K562 (cell line): ENCODE results near the gene ANKRD16. TPM values are rescaled to one million over a fixed set of nuclear protein-coding genes. Genes with fewer than 3 reads are reported as not detected.

Experiments
- ATAC-seq: fragments of 200-7000 bp; cut with Tn5 transposase; 3 replicates; pipeline ENCODE4 v1.9.1; 2020; ENCODE audit warnings: moderate library complexity
- BruUV-seq: library from RNA; stranded (reverse); fragments of 400-500 nt; replicated peaks from 2 replicates; lab custom pipeline; 2021; lab: Mats Ljungman, UMichigan
- CTCF ChIA-PET: fragments of 300-600 bp; formaldehyde crosslinking; extraction: SDS; loops from one replicate; lab custom pipeline; 2021; ENCODE audit warnings: low intra/inter-chr PET ratio; lab: Yijun Ruan, JAX
- POLR2A ChIA-PET: fragments of 300-600, 350-650 bp; sonication (Branson Sonifier 250); formaldehyde crosslinking; extraction: SDS; loops from one replicate; lab custom pipeline; 2021; ENCODE audit warnings: antibody characterized with exemption, inconsistent platforms; lab: Yijun Ruan, JAX
- DNase-seq, 4 experiments: peaks; one replicate each; pipeline versions ENCODE4 v3.0.0 to v3.0.0-alpha.2; 2011 to 2018; ENCODE audit warnings: low spot score in 3 of 4, mixed read lengths in 3 of 4; ENCODE audit errors: extremely low read depth in 1 of 4
- FAIRE-seq: peaks from 2 replicates; lab custom pipeline; 2011; peaks lifted over from hg19 to GRCh38; lab: Jason Lieb, UNC
- H2AFZ ChIP-seq: 2 replicates; pipeline ENCODE4 v1.6.0; 2011; ENCODE audit warnings: low read depth, low read length, control low read depth, inconsistent platforms
- H3K27ac ChIP-seq: fragments of 200-600 bp; 3 replicates; pipeline ENCODE4 v1.8.0; 2011; ENCODE audit warnings: low read depth, mild to moderate bottlenecking, control low read depth, inconsistent platforms, low read length, moderate library complexity, mixed read lengths; ENCODE audit errors: extremely low read depth
- H3K27me3 ChIP-seq, 2 experiments: fragments of 300-600 bp in 1 of 2; 2 replicates in 1 of 2; 3 replicates in 1 of 2; pipeline versions ENCODE4 v1.6.0 to v1.8.0; 2011; ENCODE audit warnings: inconsistent platforms in 2 of 2, low read length in 2 of 2, mild to moderate bottlenecking in 1 of 2, mixed read lengths in 1 of 2, moderate library complexity in 1 of 2; ENCODE audit not compliant: control insufficient read depth in 2 of 2, insufficient read depth in 2 of 2
- H3K36me3 ChIP-seq: fragments of 300-600 bp; 3 replicates; pipeline ENCODE4 v1.8.0; 2011; ENCODE audit warnings: mild to moderate bottlenecking, low read length, inconsistent platforms; ENCODE audit not compliant: control insufficient read depth, insufficient read depth
- H3K4me1 ChIP-seq, 2 experiments: fragments of 200-600 bp in 1 of 2; replicated peaks in 1 of 2; 2 replicates in 1 of 2; 3 replicates in 1 of 2; pipeline versions ENCODE4 v1.5.1 to v1.8.0; 2011; ENCODE audit warnings: inconsistent platforms in 2 of 2, low read length in 2 of 2, mild to moderate bottlenecking in 1 of 2, mixed read lengths in 1 of 2, moderate library complexity in 1 of 2; ENCODE audit not compliant: control insufficient read depth in 2 of 2, insufficient read depth in 2 of 2
- H3K4me2 ChIP-seq: 2 replicates; pipeline ENCODE4 v1.6.1; 2011; ENCODE audit warnings: low read length, control low read depth, inconsistent platforms, mixed read lengths; ENCODE audit not compliant: insufficient read depth
- H3K4me3 ChIP-seq: fragments of 200-600 bp; sonication (generic), shearing (Covaris generic); 2 replicates; pipeline ENCODE4 v1.5.1; 2016; ENCODE audit warnings: control low read depth, inconsistent platforms
- H3K79me2 ChIP-seq: fragments of 200-600 bp; 3 replicates; pipeline ENCODE4 v1.8.0; 2011; ENCODE audit warnings: low read length, inconsistent platforms; ENCODE audit not compliant: control insufficient read depth, insufficient read depth
- H3K9ac ChIP-seq, 2 experiments: 2 replicates each; pipeline versions ENCODE4 v1.6.0 to v1.6.1; 2011; ENCODE audit warnings: low read depth in 2 of 2, low read length in 2 of 2, control low read depth in 1 of 2, inconsistent platforms in 1 of 2, mild to moderate bottlenecking in 1 of 2, mixed read lengths in 1 of 2; ENCODE audit not compliant: insufficient read depth in 1 of 2
- H3K9me1 ChIP-seq: one replicate; pipeline ENCODE4 v1.6.0; 2011; ENCODE audit warnings: inconsistent platforms, mild to moderate bottlenecking, low read length, moderate library complexity; ENCODE audit not compliant: control insufficient read depth, insufficient read depth
- H3K9me3 ChIP-seq: replicated peaks from 2 replicates; pipeline ENCODE4 v1.5.1; 2011; ENCODE audit warnings: low read depth, low read length, inconsistent platforms; ENCODE audit not compliant: control insufficient read depth, insufficient read depth
- H4K20me1 ChIP-seq: replicated peaks from 2 replicates; pipeline ENCODE4 v1.6.1; 2011; ENCODE audit warnings: low read length, inconsistent platforms, mixed read lengths; ENCODE audit not compliant: control insufficient read depth, insufficient read depth
- ATF3 ChIP-seq, 2 experiments: fragments of 450-650 bp in 1 of 2; sonication (generic) in 1 of 2; formaldehyde crosslinking in 1 of 2; IDR thresholded peaks in 1 of 2; conservative IDR thresholded peaks in 1 of 2; 2 replicates each; pipeline versions ENCODE4 v1.6.1 to v1.8.1; 2016 to 2023; ENCODE audit warnings: mild to moderate bottlenecking in 2 of 2, moderate library complexity in 2 of 2, inconsistent platforms in 1 of 2, missing genetic modification reagents in 1 of 2
- BCOR ChIP-seq: fragments of 450-650 bp; IDR thresholded peaks from 2 replicates; pipeline ENCODE4 v1.6.1; 2016
- CBFA2T2 ChIP-seq: fragments of 450-650 bp; conservative IDR thresholded peaks from 2 replicates; pipeline ENCODE4 v1.6.1; 2017; ENCODE audit warnings: mild to moderate bottlenecking
- CHD2 ChIP-seq: IDR thresholded peaks from 2 replicates; pipeline ENCODE4 v1.6.1; 2011; ENCODE audit warnings: low read depth, low read length
- HNRNPL ChIP-seq: fragments of 200-400 bp; formaldehyde crosslinking; IDR thresholded peaks from 2 replicates; pipeline ENCODE4 v1.6.1; 2017; ENCODE audit warnings: low read depth, mild to moderate bottlenecking, low read length
- ID3 ChIP-seq, 2 experiments: fragments of 250-450 bp in 1 of 2; fragments of 450-650 bp in 1 of 2; sonication (Bioruptor Pico) in 1 of 2; IDR thresholded peaks; 2 replicates each; pipeline versions ENCODE4 v1.6.1 to v1.8.0; 2016 to 2021; ENCODE audit warnings: mild to moderate bottlenecking in 2 of 2, moderate library complexity in 2 of 2, missing compliant biosample characterization in 1 of 2, missing genetic modification characterization in 1 of 2
- KAT2B ChIP-seq: IDR thresholded peaks from one replicate; pipeline ENCODE4 v1.6.1; 2012; ENCODE audit warnings: low read depth, mild to moderate bottlenecking, control low read depth, inconsistent platforms, low read length, moderate library complexity
- NFXL1 ChIP-seq: fragments of 450-650 bp; formaldehyde crosslinking; IDR thresholded peaks from 2 replicates; pipeline ENCODE4 v1.4.0; 2021; ENCODE audit warnings: mild to moderate bottlenecking
- PTRF ChIP-seq: fragments of 450-650 bp; IDR thresholded peaks from 2 replicates; pipeline ENCODE4 v1.6.1; 2016; ENCODE audit warnings: mild to moderate bottlenecking, missing genetic modification characterization, missing compliant biosample characterization
- RUNX1 ChIP-seq: sonication (generic); IDR thresholded peaks from 2 replicates; pipeline ENCODE4 v1.6.1; 2016; ENCODE audit warnings: antibody characterized with exemption, low read depth
- SNRNP70 ChIP-seq: fragments of 200-400 bp; formaldehyde crosslinking; optimal IDR thresholded peaks from 2 replicates; pipeline ENCODE3; 2017; ENCODE audit warnings: low read depth, low read length
- TRIM24 ChIP-seq, 2 experiments: fragments of 450-650 bp; IDR thresholded peaks; 2 replicates each; pipeline ENCODE4 v1.6.1; 2016
- U2AF2 ChIP-seq: fragments of 200-400 bp; formaldehyde crosslinking; optimal IDR thresholded peaks from 2 replicates; pipeline ENCODE3; 2017; ENCODE audit warnings: low read depth, mild to moderate bottlenecking, low read length
- ZC3H4 ChIP-seq: sonication (generic); formaldehyde crosslinking; IDR thresholded peaks from 2 replicates; pipeline ENCODE4 v1.9.0; 2021; ENCODE audit warnings: missing genetic modification reagents, borderline replicate concordance
- ZNF444 ChIP-seq: fragments of 250-450 bp; sonication (Bioruptor Pico); IDR thresholded peaks from 2 replicates; pipeline ENCODE4 v1.4.0; 2020; ENCODE audit warnings: mild to moderate bottlenecking, moderate library complexity
- ZNF511 ChIP-seq: sonication (generic); formaldehyde crosslinking; IDR thresholded peaks from 2 replicates; pipeline ENCODE4 v1.8.0; 2022; ENCODE audit warnings: mild to moderate bottlenecking, missing genetic modification reagents
- ZNF695 ChIP-seq: fragments of 450-650 bp; formaldehyde crosslinking; IDR thresholded peaks from 2 replicates; pipeline ENCODE4 v1.4.0; 2020; ENCODE audit warnings: mild to moderate bottlenecking, moderate library complexity
- WGBS: fragments of 100-300 bp; shearing (Covaris generic); methylation state at CpG from one replicate; pipeline ENCODE4 v1.1.6; 2016; ENCODE audit warnings: low coverage, mixed read lengths; ENCODE audit not compliant: insufficient coverage; ENCODE audit errors: missing lambda C conversion rate; 5-methylcytosine and 5-hydroxymethylcytosine counted together
- in situ Hi-C: fragments of 300-500 bp; cut with MboI; formaldehyde crosslinking; loops from 4 replicates; pipeline ENCODE4 v1.15.0; 2018; ENCODE audit warnings: inconsistent platforms, mixed read lengths
- intact Hi-C: fragments of 100-400 bp; cut with micrococcal nuclease; formaldehyde crosslinking; loops from 2 replicates; pipeline ENCODE4 v1.14.2; 2022
- polyA plus RNA-seq, 8 experiments: library from polyadenylated mRNA; depleted of rRNA in 4 of 8; stranded (reverse) in 5 of 8; unstranded in 3 of 8; fragments of >200 nt; fragmentation: Nextera tagmentation in 2 of 8; fragmentation: Illumina TruSeq in 1 of 8; extraction: Ambion mirVana in 2 of 8; extraction: Trizol in 1 of 8; gene quantifications; 2 replicates each; pipeline versions ENCODE4 v1.2.1 to v1.2.3, GENCODE V29; 2011 to 2014; ENCODE audit warnings: inconsistent platforms in 1 of 8, missing spikeins in 1 of 8
- total RNA-seq, 7 experiments: library from RNA; depleted of rRNA in 6 of 7; stranded (reverse); fragments of >200 nt in 6 of 7; fragmentation: Illumina TruSeq in 2 of 7; extraction: Trizol in 2 of 7; gene quantifications; 2 replicates each; pipeline versions ENCODE4 v1.2.1 to v1.2.3, GENCODE V29; 2011 to 2021; ENCODE audit warnings: low replicate concordance in 1 of 7
- TF ChIP-seq, protein P1 (sequence below): fragments of 450-650 bp; formaldehyde crosslinking; IDR thresholded peaks from 2 replicates; pipeline ENCODE4 v1.4.0; 2020; ENCODE audit warnings: mild to moderate bottlenecking
- TF ChIP-seq, protein P2 (sequence below): sonication (generic); formaldehyde crosslinking; IDR thresholded peaks from 2 replicates; pipeline ENCODE4 v1.8.0; 2022; ENCODE audit warnings: mild to moderate bottlenecking, low read depth, missing genetic modification reagents

Gene ANKRD16
- total and polyA plus RNA-seq, 9 of the 15 experiments (the other 6 are each of a cell fraction or from before 2014, with no cell fraction given), result 1.5 to 16.0 (median 9.5) TPM

- H3K4me3 ChIP-seq, result no peak overlapping the region
- TF ChIP-seq ZNF511 (CRISPR knock-in tag) (no peak), BCOR (no peak), KAT2B (no peak), TRIM24 (IDR thresholded peaks at IDR 0.05) (no peak), CBFA2T2 (no peak), ZNF695 (CRISPR knock-in tag) (no peak), PTRF (tag) (no peak), HNRNPL (no peak), ID3 (CRISPR knock-in tag; IDR thresholded peaks at IDR 0.05) (no peak), ID3 (tag; IDR thresholded peaks at IDR 0.05) (no peak), U2AF2 (no peak), ZC3H4 (CRISPR knock-in tag) (no peak), NFXL1 (no peak), CHD2 (no peak), RUNX1 (no peak), ZNF444 (CRISPR knock-in tag) (no peak), ATF3 (IDR thresholded peaks at IDR 0.05) (no peak), ATF3 (CRISPR knock-in tag; conservative IDR thresholded peaks at IDR 0.05) (no peak), SNRNP70 (no peak)
- TF ChIP-seq, protein P1, sequence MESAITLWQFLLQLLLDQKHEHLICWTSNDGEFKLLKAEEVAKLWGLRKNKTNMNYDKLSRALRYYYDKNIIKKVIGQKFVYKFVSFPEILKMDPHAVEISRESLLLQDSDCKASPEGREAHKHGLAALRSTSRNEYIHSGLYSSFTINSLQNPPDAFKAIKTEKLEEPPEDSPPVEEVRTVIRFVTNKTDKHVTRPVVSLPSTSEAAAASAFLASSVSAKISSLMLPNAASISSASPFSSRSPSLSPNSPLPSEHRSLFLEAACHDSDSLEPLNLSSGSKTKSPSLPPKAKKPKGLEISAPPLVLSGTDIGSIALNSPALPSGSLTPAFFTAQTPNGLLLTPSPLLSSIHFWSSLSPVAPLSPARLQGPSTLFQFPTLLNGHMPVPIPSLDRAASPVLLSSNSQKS (CRISPR knock-in tag), result no peak
- TF ChIP-seq, protein P2, sequence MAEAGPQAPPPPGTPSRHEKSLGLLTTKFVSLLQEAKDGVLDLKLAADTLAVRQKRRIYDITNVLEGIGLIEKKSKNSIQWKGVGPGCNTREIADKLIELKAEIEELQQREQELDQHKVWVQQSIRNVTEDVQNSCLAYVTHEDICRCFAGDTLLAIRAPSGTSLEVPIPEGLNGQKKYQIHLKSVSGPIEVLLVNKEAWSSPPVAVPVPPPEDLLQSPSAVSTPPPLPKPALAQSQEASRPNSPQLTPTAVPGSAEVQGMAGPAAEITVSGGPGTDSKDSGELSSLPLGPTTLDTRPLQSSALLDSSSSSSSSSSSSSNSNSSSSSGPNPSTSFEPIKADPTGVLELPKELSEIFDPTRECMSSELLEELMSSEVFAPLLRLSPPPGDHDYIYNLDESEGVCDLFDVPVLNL, result no peak
- ATAC-seq, result no peak
- 54% methylated on average over 6 of the region's 7 CpGs for WGBS
- no peaks in the 10 kb centered on the region for H3K9me1 ChIP-seq
- no peak overlapping the region for H3K27ac ChIP-seq
- 0 out of 2 replicates have a peak overlapping the region, but pooled peaks have one; percentile 55 for H2AFZ ChIP-seq
- no peaks in the 10 kb centered on the region for H3K79me2 ChIP-seq
- no peaks in the 10 kb centered on the region for H4K20me1 ChIP-seq
- H3K9ac ChIP-seq, result no peak overlapping the region; a peak in 1 of 4 replicates
- intact Hi-C loops, result no loop called here
- H3K27me3 ChIP-seq, result no peaks in the 10 kb centered on the region
- no peak for FAIRE-seq
- no peaks in the 10 kb centered on the region for H3K9me3 ChIP-seq
- H3K36me3 ChIP-seq, result no peaks in the 10 kb centered on the region
- H3K4me2 ChIP-seq, result no peak overlapping the region
- ChIA-PET POLR2A (no interaction called here), CTCF (interaction anchor here (0.7 kb wide), 1 partner anchor 74 kb away, joined by 3 read pairs; no protein-coding TSS in a partner anchor)
- no peak for DNase-seq
- BruUV-seq, result no TSS peak
- in situ Hi-C loops, result no loop called here
- H3K4me1 ChIP-seq, result no peaks in the 10 kb centered on the region
Measured at GRCh38 chr10:5860066-5860465, 29.6 kb downstream of the ANKRD16 start.
